NCI-H2107 treated with DMSO at 0.1 percent for 48 hours (cell line): ENCODE measurements around the gene F2RL1.
"Not testable (repeated sequence)": the region's sequence is repeated elsewhere in the genome, so short reads cannot be mapped to it uniquely, and the experiment has no call there.

Experiments used
- DNase-seq: peaks from one replicate; lab custom pipeline; 2025; ENCODE audit not compliant: unreplicated experiment; lab: John Stamatoyannopoulos, UW

The F2RL1 gene

GRCh38 chr5:76849419-76850291, 30.8 kb downstream of the F2RL1 start, which contains the start of gene S100Z:
TSS of gene S100Z (plus strand) at chr5:76850014. CDS start at chr5:76875360, 25,346 bp downstream.
- no peak for DNase-seq

- DNase-seq, result no peak
Measured at GRCh38 chr5:76850543-76851145, 31.8 kb downstream of the F2RL1 start.

GRCh38 chr5:76851728-76852369, 33.0 kb downstream of the F2RL1 start:
- no peak for DNase-seq

GRCh38 chr5:76852772-76853171, 33.9 kb downstream of the F2RL1 start:
- no peak for DNase-seq

GRCh38 chr5:76853741-76854140, 34.9 kb downstream of the F2RL1 start:
- not testable (repeated sequence) for DNase-seq

- DNase-seq, result no peak
Measured at GRCh38 chr5:76854644-76855043, 35.8 kb downstream of the F2RL1 start.

GRCh38 chr5:76855501-76855900, 36.7 kb downstream of the F2RL1 start:
- DNase-seq, result not testable (repeated sequence)

GRCh38 chr5:76855961-76856360, 37.1 kb downstream of the F2RL1 start:
- no peak for DNase-seq

GRCh38 chr5:76856800-76857199, 38.0 kb downstream of the F2RL1 start:
- not testable (repeated sequence) for DNase-seq

- DNase-seq, result no peak
Measured at GRCh38 chr5:76859591-76860247, 40.9 kb downstream of the F2RL1 start.

- DNase-seq, result no peak
Measured at GRCh38 chr5:76861612-76862011, 42.8 kb downstream of the F2RL1 start.

GRCh38 chr5:76863001-76863400, 44.2 kb downstream of the F2RL1 start:
- no peak for DNase-seq

- no peak for DNase-seq
Measured at GRCh38 chr5:76866503-76866902, 47.7 kb downstream of the F2RL1 start.

- DNase-seq, result no peak
Measured at GRCh38 chr5:76867038-76867437, 48.2 kb downstream of the F2RL1 start.

GRCh38 chr5:76867827-76868693, 49.2 kb downstream of the F2RL1 start:
- DNase-seq, result peak; percentile 42

GRCh38 chr5:76870046-76870445, 51.2 kb downstream of the F2RL1 start:
- no peak for DNase-seq

- peak; percentile 46 for DNase-seq
Measured at GRCh38 chr5:76874088-76874581, 55.3 kb downstream of the F2RL1 start.
